ENCODE measurements around the gene HDAC11.

- peak in 1 of 2 donors; percentile 33 for TF ChIP-seq POLR2AphosphoS5 (IDR thresholded peaks at IDR 0.05)
- peak in 1 of 4 donors; percentile 41 for TF ChIP-seq POLR2A (IDR thresholded peaks at IDR 0.05)
- TF ChIP-seq EP300 (IDR thresholded peaks at IDR 0.05), result no peak
- TF ChIP-seq CTCF (IDR thresholded peaks at IDR 0.05), result no peak
Measured at GRCh38 chr3:13484851-13485590, 4.9 kb downstream of the HDAC11 start.

All from upper lobe of left lung (tissue), 4 donors.